ENCODE data around the gene SLC25A17. TPM values are rescaled to one million over a fixed set of nuclear protein-coding genes. Genes with fewer than 3 reads are reported as not detected.
"Not testable (repeated sequence)": the region's sequence is repeated elsewhere in the genome, so short reads cannot be mapped to it uniquely, and the experiment has no call there.

The SLC25A17 gene
- total RNA-seq, 2 donors from 2014 or later = 5.5 to 7.2 TPM

GRCh38 chr22:40769761-40770160, 49.4 kb downstream of the SLC25A17 start:
- no peaks in the 10 kb centered on the region for H3K27me3 ChIP-seq
- no peaks in the 10 kb centered on the region for H3K9me3 ChIP-seq
- DNase-seq (ENCODE audit: low spot score) = no peak
- no peak overlapping the region for H3K27ac ChIP-seq
- no peak overlapping the region for H3K4me3 ChIP-seq
- TF ChIP-seq CTCF (IDR thresholded peaks at IDR 0.05) = no peak
- H3K4me1 ChIP-seq = no peaks in the 10 kb centered on the region
- H3K36me3 ChIP-seq = peaks cover 35% of the 10 kb centered on the region

GRCh38 chr22:40768206-40768605, 50.9 kb downstream of the SLC25A17 start:
- H3K27ac ChIP-seq = no peak overlapping the region
- H3K36me3 ChIP-seq = peaks cover 28% of the 10 kb centered on the region
- no peak for TF ChIP-seq CTCF (IDR thresholded peaks at IDR 0.05)
- no peak overlapping the region for H3K4me3 ChIP-seq
- no peaks in the 10 kb centered on the region for H3K9me3 ChIP-seq
- H3K4me1 ChIP-seq = no peaks in the 10 kb centered on the region
- DNase-seq (ENCODE audit: low spot score) = no peak
- no peaks in the 10 kb centered on the region for H3K27me3 ChIP-seq

- Histone ChIP-seq H3K27ac (no peak overlapping the region), H3K27me3 (no peaks in the 10 kb centered on the region), H3K9me3 (no peaks in the 10 kb centered on the region), H3K4me3 (no peak overlapping the region), H3K4me1 (no peaks in the 10 kb centered on the region), H3K36me3 (peaks cover 16% of the 10 kb centered on the region)
- DNase-seq (ENCODE audit: low spot score) = no peak
- no peak for TF ChIP-seq CTCF (IDR thresholded peaks at IDR 0.05)
These were observed 52.2 kb downstream of the SLC25A17 start for GRCh38 chr22:40766956-40767355.

GRCh38 chr22:40764763-40765441, 54.2 kb downstream of the SLC25A17 start:
- H3K4me3 ChIP-seq = no peak overlapping the region
- H3K27ac ChIP-seq = no peak overlapping the region
- H3K9me3 ChIP-seq = no peaks in the 10 kb centered on the region
- H3K27me3 ChIP-seq = no peaks in the 10 kb centered on the region
- DNase-seq (ENCODE audit: low spot score) = no peak
- no peak for TF ChIP-seq CTCF (IDR thresholded peaks at IDR 0.05)
- H3K36me3 ChIP-seq = no peaks in the 10 kb centered on the region
- no peaks in the 10 kb centered on the region for H3K4me1 ChIP-seq

- Histone ChIP-seq H3K9me3 (no peaks in the 10 kb centered on the region), H3K4me1 (no peaks in the 10 kb centered on the region), H3K27me3 (no peaks in the 10 kb centered on the region), H3K4me3 (no peak overlapping the region), H3K27ac (no peak overlapping the region), H3K36me3 (no peaks in the 10 kb centered on the region)
- no peak for TF ChIP-seq CTCF (IDR thresholded peaks at IDR 0.05)
- DNase-seq (ENCODE audit: low spot score) = no peak
These were observed 59.8 kb downstream of the SLC25A17 start for GRCh38 chr22:40759294-40759840.

GRCh38 chr22:40758851-40759250, 60.3 kb downstream of the SLC25A17 start:
- not testable (repeated sequence) for H3K9me3 ChIP-seq; DNase-seq (ENCODE audit: low spot score); H3K27ac ChIP-seq; H3K4me1 ChIP-seq; H3K4me3 ChIP-seq; H3K27me3 ChIP-seq; H3K36me3 ChIP-seq

All from right atrium auricular region (tissue), 2 donors.